Stimulated activated CD8-positive, alpha-beta memory T cell treated with anti-CD3 and anti-CD28 coated beads, Interleukin-12 subunit alpha, Interleukin-12 subunit beta, amount 100 ng/mL, for 4 hours (primary cell): Measurements from ENCODE around the gene LILRA1.
"Not testable (repeated sequence)": the region's sequence is repeated elsewhere in the genome, so short reads cannot be mapped to it uniquely, and the experiment has no call there.

Source experiments
- DNase-seq: peaks from one replicate; pipeline ENCODE4 v3.0.0-alpha.2; 2020; ENCODE audit warnings: low read depth

The LILRA1 gene

GRCh38 chr19:54577334-54577733 is 16.1 kb upstream of the LILRA1 start:
- DNase-seq, result no peak

- DNase-seq, result not testable (repeated sequence)
Measured at GRCh38 chr19:54578268-54578667, 15.2 kb upstream of the LILRA1 start.

- no peak for DNase-seq
Measured at GRCh38 chr19:54586397-54586796, 7.0 kb upstream of the LILRA1 start.

GRCh38 chr19:54587026-54587425 is 6.4 kb upstream of the LILRA1 start:
- DNase-seq, result no peak

- DNase-seq, result not testable (repeated sequence)
Measured at GRCh38 chr19:54593931-54594626, 647 bp downstream of the LILRA1 start.

- no peak for DNase-seq
Measured at GRCh38 chr19:54594737-54595136, 1.3 kb downstream of the LILRA1 start.

- DNase-seq, result not testable (repeated sequence)
Measured at GRCh38 chr19:54595680-54596436, 2.4 kb downstream of the LILRA1 start.

GRCh38 chr19:54600212-54600611 is 6.8 kb downstream of the LILRA1 start:
- DNase-seq, result no peak

- DNase-seq, result no peak
Measured at GRCh38 chr19:54606230-54606629, 12.8 kb downstream of the LILRA1 start.

- DNase-seq, result no peak
Measured at GRCh38 chr19:54606891-54607784, 13.7 kb downstream of the LILRA1 start.

- DNase-seq, result no peak
Measured at GRCh38 chr19:54607785-54608150, 14.3 kb downstream of the LILRA1 start.

GRCh38 chr19:54608205-54608604 is 14.8 kb downstream of the LILRA1 start:
- DNase-seq, result no peak

GRCh38 chr19:54608792-54609191 is 15.4 kb downstream of the LILRA1 start:
- no peak for DNase-seq

- DNase-seq, result no peak
Measured at GRCh38 chr19:54609356-54609791, 15.9 kb downstream of the LILRA1 start.

GRCh38 chr19:54612428-54612827 is 19.0 kb downstream of the LILRA1 start:
- no peak for DNase-seq

GRCh38 chr19:54614726-54615125 is 21.3 kb downstream of the LILRA1 start:
- no peak for DNase-seq

- DNase-seq, result no peak
Measured at GRCh38 chr19:54616057-54616456, 22.6 kb downstream of the LILRA1 start.

GRCh38 chr19:54616821-54617560 is 23.6 kb downstream of the LILRA1 start:
- DNase-seq, result no peak

GRCh38 chr19:54620464-54620863 is 27.0 kb downstream of the LILRA1 start:
- DNase-seq, result no peak

- DNase-seq, result no peak
Measured at GRCh38 chr19:54622431-54622830, 29.0 kb downstream of the LILRA1 start.

GRCh38 chr19:54624234-54624633 is 30.8 kb downstream of the LILRA1 start:
- not testable (repeated sequence) for DNase-seq
